Endothelial cell of umbilical vein (primary cell): Measurements from ENCODE around the gene H19. TPM values are rescaled to one million over a fixed set of nuclear protein-coding genes. Genes with fewer than 3 reads are reported as not detected.

ENCODE experiments used
- BruUV-seq: library from RNA; stranded (reverse); fragments of 400-500 nt; replicated peaks from 2 replicates; lab custom pipeline; 2021; lab: Mats Ljungman, UMichigan
- CTCF ChIA-PET: fragments of 300-600, 350-600 bp; sonication (Branson Sonifier 250); formaldehyde crosslinking; loops from one replicate; lab custom pipeline; 2021; ENCODE audit warnings: antibody characterized with exemption, inconsistent platforms; lab: Charles Lee
- POLR2A ChIA-PET: fragments of 300-600, 350-600 bp; sonication (Branson Sonifier 250); formaldehyde crosslinking; loops from one replicate; lab custom pipeline; 2021; ENCODE audit warnings: antibody characterized with exemption, inconsistent platforms; lab: Charles Lee
- DNase-seq: peaks from one replicate; pipeline ENCODE4 v3.0.0-alpha.2; 2011; ENCODE audit warnings: low read depth, low spot score
- FAIRE-seq: peaks from 2 replicates; lab custom pipeline; 2011; peaks lifted over from hg19 to GRCh38; lab: Jason Lieb, UNC
- H2AFZ ChIP-seq: 2 replicates; pipeline ENCODE4 v1.6.0; 2012; ENCODE audit warnings: low read depth, low read length, control low read depth, inconsistent platforms
- H3K27ac ChIP-seq: 2 replicates; pipeline ENCODE4 v1.5.1; 2011; ENCODE audit warnings: low read depth, mild to moderate bottlenecking, control low read depth, low read length, moderate library complexity; ENCODE audit not compliant: insufficient read depth
- H3K27me3 ChIP-seq, 2 experiments: 2 replicates each; pipeline versions ENCODE4 v1.6.0 to v1.6.1; 2011; ENCODE audit warnings: low read length in 2 of 2, mixed read lengths in 1 of 2; ENCODE audit not compliant: control insufficient read depth in 2 of 2, insufficient read depth in 2 of 2
- H3K36me3 ChIP-seq, 2 experiments: 2 replicates in 1 of 2; 3 replicates in 1 of 2; pipeline ENCODE4 v1.5.1; 2011; ENCODE audit warnings: low read length in 2 of 2, mild to moderate bottlenecking in 1 of 2, moderate library complexity in 1 of 2; ENCODE audit not compliant: control insufficient read depth in 2 of 2, insufficient read depth in 2 of 2; ENCODE audit errors: extremely low read depth in 1 of 2
- H3K4me1 ChIP-seq: 3 replicates; pipeline ENCODE4 v1.5.1; 2011; ENCODE audit warnings: mild to moderate bottlenecking, low read length; ENCODE audit not compliant: control insufficient read depth, insufficient read depth; ENCODE audit errors: extremely low read depth
- H3K4me2 ChIP-seq: 2 replicates; pipeline ENCODE4 v1.6.1; 2011; ENCODE audit warnings: low read length, control low read depth, mixed read lengths; ENCODE audit not compliant: insufficient read depth
- H3K4me3 ChIP-seq, 3 experiments: fragments of 200-600 bp in 1 of 3; sonication (generic), shearing (Covaris generic) in 1 of 3; replicated peaks in 1 of 3; 2 replicates each; pipeline ENCODE4 v1.5.1; 2011 to 2016; ENCODE audit warnings: control low read depth in 3 of 3, low read length in 3 of 3, mild to moderate bottlenecking in 2 of 3, inconsistent platforms in 1 of 3, low read depth in 1 of 3, moderate library complexity in 1 of 3; ENCODE audit not compliant: insufficient read depth in 1 of 3
- H3K79me2 ChIP-seq: 2 replicates; pipeline ENCODE4 v1.6.0; 2012; ENCODE audit warnings: low read length, inconsistent platforms; ENCODE audit not compliant: control insufficient read depth, insufficient read depth
- H3K9ac ChIP-seq: replicated peaks from 2 replicates; pipeline ENCODE3; 2011; ENCODE audit warnings: low read length, control low read depth; ENCODE audit not compliant: insufficient read depth; ENCODE audit errors: extremely low read depth
- H3K9me1 ChIP-seq: replicated peaks from 3 replicates; pipeline ENCODE4 v1.6.0; 2011; ENCODE audit warnings: mild to moderate bottlenecking, low read length; ENCODE audit not compliant: control insufficient read depth, insufficient read depth; ENCODE audit errors: extremely low read depth
- H3K9me3 ChIP-seq: replicated peaks from 2 replicates; pipeline ENCODE4 v1.5.1; 2012; ENCODE audit warnings: low read length, inconsistent platforms; ENCODE audit not compliant: control insufficient read depth, insufficient read depth
- H4K20me1 ChIP-seq: replicated peaks from 2 replicates; pipeline ENCODE3; 2011; ENCODE audit warnings: mild to moderate bottlenecking, low read length; ENCODE audit not compliant: control insufficient read depth, insufficient read depth; ENCODE audit errors: extremely low read depth
- EZH2 ChIP-seq: IDR thresholded peaks from 2 replicates; pipeline ENCODE4 v1.6.1; 2012; ENCODE audit warnings: borderline replicate concordance, low read depth, mild to moderate bottlenecking, moderate library complexity, low read length, inconsistent platforms; ENCODE audit not compliant: severe bottlenecking
- FOS ChIP-seq: IDR thresholded peaks from 2 replicates; pipeline ENCODE4 v1.6.1; 2011; ENCODE audit warnings: mild to moderate bottlenecking, low read length, moderate library complexity, borderline replicate concordance; ENCODE audit not compliant: insufficient read depth
- GATA2 ChIP-seq: IDR thresholded peaks from 2 replicates; pipeline ENCODE4 v1.7.0; 2011; ENCODE audit warnings: low read depth, mild to moderate bottlenecking, moderate library complexity, mixed read lengths, low read length; ENCODE audit not compliant: insufficient read length, insufficient read depth
- JUN ChIP-seq: IDR thresholded peaks from 2 replicates; pipeline ENCODE4 v1.6.1; 2011; ENCODE audit warnings: borderline replicate concordance, low read depth; ENCODE audit not compliant: insufficient read length, insufficient read depth
- MYC ChIP-seq: IDR thresholded peaks from one replicate; pipeline ENCODE4 v1.6.1; 2011; ENCODE audit warnings: mild to moderate bottlenecking, low read depth, low read length
- POLR2A ChIP-seq: IDR thresholded peaks from 2 replicates; pipeline ENCODE4 v1.6.1; 2012; ENCODE audit warnings: low read depth, mild to moderate bottlenecking, control low read depth, low read length
- POLR2AphosphoS5 ChIP-seq: IDR thresholded peaks from 2 replicates; pipeline ENCODE4 v1.6.1; 2012; ENCODE audit warnings: low read depth, mild to moderate bottlenecking, control low read depth, low read length, moderate library complexity; ENCODE audit not compliant: insufficient read depth
- dilution Hi-C: fragments of 300-500 bp; cut with MboI; formaldehyde crosslinking; loops from one replicate; pipeline ENCODE4 v1.15.0; 2019; ENCODE audit warnings: low sequenced_read_pairs; ENCODE audit not compliant: extremely low pct_ligation_motif_present
- intact Hi-C: fragments of 100-400 bp; cut with micrococcal nuclease; formaldehyde crosslinking; loops from one replicate; pipeline ENCODE4 v1.10.0; 2022
- polyA plus RNA-seq, 4 experiments: library from polyadenylated mRNA; depleted of rRNA in 3 of 4; stranded (reverse) in 3 of 4; unstranded in 1 of 4; fragments of >200 nt; gene quantifications; 2 replicates each; pipeline versions ENCODE4 v1.2.1 to v1.2.3, GENCODE V29; 2011 to 2012; ENCODE audit warnings: missing spikeins in 1 of 4
- total RNA-seq: library from RNA; stranded (reverse); gene quantifications from 2 replicates; pipeline ENCODE4 v1.2.3, GENCODE V29; 2021
- TF ChIP-seq, protein P1 (sequence below), 2 donors: IDR thresholded peaks; 1 replicate in 1 of 2; 2 replicates in 1 of 2; pipeline ENCODE4 v1.5.1; 2011; ENCODE audit warnings: low read length in 2 of 2, mild to moderate bottlenecking in 2 of 2, moderate library complexity in 2 of 2, control low read depth in 1 of 2, inconsistent platforms in 1 of 2, low read depth in 1 of 2; ENCODE audit not compliant: insufficient read depth in 1 of 2; ENCODE audit errors: extremely low read depth in 1 of 2
- TF ChIP-seq, protein P2 (sequence below): IDR thresholded peaks from 2 replicates; pipeline ENCODE4 v1.6.1; 2011; ENCODE audit not compliant: insufficient read depth, insufficient read length

Gene H19
- total and polyA plus RNA-seq, 2 donors (not counting 3 experiments of a cell fraction or from before 2014, with no cell fraction given) = 0.21 to 3.2 TPM

DNA sequence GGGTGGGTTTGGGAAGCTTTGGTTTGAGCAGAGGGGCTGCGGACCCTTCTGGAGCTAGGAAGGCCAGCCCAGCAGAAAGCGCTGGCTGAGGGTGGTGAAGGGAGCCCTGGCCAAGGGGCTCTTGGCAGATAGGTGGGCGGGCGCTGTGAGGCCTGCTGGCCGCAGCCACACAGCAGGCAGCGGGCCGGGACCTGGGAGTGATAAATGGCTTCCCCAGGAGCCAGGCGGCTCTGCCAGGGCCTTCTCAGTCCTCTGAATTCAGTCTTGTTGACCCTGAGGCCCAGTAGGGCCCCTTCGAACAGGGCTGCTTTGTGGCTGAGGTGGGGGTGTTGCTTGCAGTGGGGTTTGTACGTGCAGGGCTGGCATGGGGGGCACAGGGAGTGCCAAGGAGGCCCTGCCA, 33.4 kb upstream of the H19 start:
- no TSS peak for BruUV-seq
- POLR2A ChIA-PET = no interaction called here
- DNase-seq (no peak), FAIRE-seq (no peak)
- intact Hi-C loops (no loop called here), dilution Hi-C loops (no loop called here)
- H2AFZ ChIP-seq = no peak overlapping the region
- H3K9ac ChIP-seq = no peak overlapping the region
- no peak overlapping the region for H3K27ac ChIP-seq
- no peaks in the 10 kb centered on the region for H3K36me3 ChIP-seq
- H3K4me1 ChIP-seq = no peaks in the 10 kb centered on the region
- no peak overlapping the region for H3K4me2 ChIP-seq
- H3K27me3 ChIP-seq = no peaks in the 10 kb centered on the region
- H3K79me2 ChIP-seq = no peaks in the 10 kb centered on the region
- no peaks in the 10 kb centered on the region for H4K20me1 ChIP-seq
- CTCF ChIA-PET = interaction anchor here (1.5 to 5.5 kb wide), 4 partner anchors 120 to 379 kb away, joined by 3 to 83 read pairs (median 16); no protein-coding TSS in a partner anchor
- TF ChIP-seq, protein P1, sequence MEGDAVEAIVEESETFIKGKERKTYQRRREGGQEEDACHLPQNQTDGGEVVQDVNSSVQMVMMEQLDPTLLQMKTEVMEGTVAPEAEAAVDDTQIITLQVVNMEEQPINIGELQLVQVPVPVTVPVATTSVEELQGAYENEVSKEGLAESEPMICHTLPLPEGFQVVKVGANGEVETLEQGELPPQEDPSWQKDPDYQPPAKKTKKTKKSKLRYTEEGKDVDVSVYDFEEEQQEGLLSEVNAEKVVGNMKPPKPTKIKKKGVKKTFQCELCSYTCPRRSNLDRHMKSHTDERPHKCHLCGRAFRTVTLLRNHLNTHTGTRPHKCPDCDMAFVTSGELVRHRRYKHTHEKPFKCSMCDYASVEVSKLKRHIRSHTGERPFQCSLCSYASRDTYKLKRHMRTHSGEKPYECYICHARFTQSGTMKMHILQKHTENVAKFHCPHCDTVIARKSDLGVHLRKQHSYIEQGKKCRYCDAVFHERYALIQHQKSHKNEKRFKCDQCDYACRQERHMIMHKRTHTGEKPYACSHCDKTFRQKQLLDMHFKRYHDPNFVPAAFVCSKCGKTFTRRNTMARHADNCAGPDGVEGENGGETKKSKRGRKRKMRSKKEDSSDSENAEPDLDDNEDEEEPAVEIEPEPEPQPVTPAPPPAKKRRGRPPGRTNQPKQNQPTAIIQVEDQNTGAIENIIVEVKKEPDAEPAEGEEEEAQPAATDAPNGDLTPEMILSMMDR (IDR thresholded peaks at IDR 0.05; ENCODE audit: extremely low read depth in 1 of 2, insufficient read depth in 1 of 2, low read depth in 1 of 2, low read length in 2 of 2) = no peak
- TF ChIP-seq MYC (no peak), JUN (no peak), GATA2 (no peak), EZH2 (no peak), POLR2A (no peak), POLR2AphosphoS5 (no peak), FOS (no peak)
- TF ChIP-seq, protein P2, sequence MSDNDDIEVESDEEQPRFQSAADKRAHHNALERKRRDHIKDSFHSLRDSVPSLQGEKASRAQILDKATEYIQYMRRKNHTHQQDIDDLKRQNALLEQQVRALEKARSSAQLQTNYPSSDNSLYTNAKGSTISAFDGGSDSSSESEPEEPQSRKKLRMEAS = no peak
- no peak overlapping the region for H3K4me3 ChIP-seq
- no peaks in the 10 kb centered on the region for H3K9me1 ChIP-seq
- H3K9me3 ChIP-seq = no peaks in the 10 kb centered on the region
